A549 (cell line): ENCODE measurements around the gene BEST4. TPM values are rescaled to one million over a fixed set of nuclear protein-coding genes. Genes with fewer than 3 reads are reported as not detected.

Experiments used
- ATAC-seq, 2 experiments: fragments of 200-7000 bp in 1 of 2; fragments of >200 bp in 1 of 2; cut with Nextera tagmentation in 1 of 2; cut with Tn5 transposase in 1 of 2; 3 replicates each; pipeline versions ENCODE4 v1.8.0 to v1.9.1; 2018 to 2020; ENCODE audit warnings: mild to moderate bottlenecking in 1 of 2, moderate library complexity in 1 of 2
- CTCF ChIA-PET: fragments of 300-600 bp; sonication (Branson Sonifier 250); formaldehyde crosslinking; extraction: SDS; loops from one replicate; lab custom pipeline; 2021; ENCODE audit warnings: antibody characterized with exemption, inconsistent platforms; lab: Yijun Ruan, JAX
- POLR2A ChIA-PET: fragments of 350-600 bp; formaldehyde crosslinking; extraction: SDS; loops from one replicate; lab custom pipeline; 2021; ENCODE audit warnings: antibody characterized with exemption, inconsistent platforms; lab: Yijun Ruan, JAX
- DNase-seq, 2 experiments: peaks; one replicate each; pipeline versions ENCODE4 v3.0.0 to v3.0.0-alpha.2; 2011 to 2016; ENCODE audit warnings: low read depth in 1 of 2, low spot score in 1 of 2
- FAIRE-seq: peaks from 2 replicates; lab custom pipeline; 2011; peaks lifted over from hg19 to GRCh38; lab: Jason Lieb, UNC
- H3K27ac ChIP-seq, 2 experiments: fragments of >200 bp; sonication (Bioruptor Twin); formaldehyde crosslinking; 3 replicates each; pipeline ENCODE4 v1.5.1; 2016 to 2017
- H3K4me1 ChIP-seq: fragments of >200 bp; sonication (Bioruptor Twin); formaldehyde crosslinking; 3 replicates; pipeline ENCODE4 v1.6.1; 2016
- H3K4me2 ChIP-seq: fragments of >200 bp; sonication (Bioruptor Twin); formaldehyde crosslinking; 3 replicates; pipeline ENCODE4 v1.6.1; 2016
- H3K4me3 ChIP-seq: fragments of >200 bp; sonication (Bioruptor Twin); formaldehyde crosslinking; 3 replicates; pipeline ENCODE4 v1.5.1; 2016
- H3K9me3 ChIP-seq: fragments of >200 bp; sonication (Bioruptor Twin); formaldehyde crosslinking; 3 replicates; pipeline ENCODE4 v1.6.1; 2016
- CBX8 ChIP-seq: fragments of 200-600 bp; sonication (generic); IDR thresholded peaks from 2 replicates; pipeline ENCODE4 v1.6.1; 2016
- CHD2 ChIP-seq: fragments of 150-350 bp; IDR thresholded peaks from 2 replicates; pipeline ENCODE4 v1.6.1; 2014; ENCODE audit warnings: low read length; ENCODE audit not compliant: partially characterized antibody
- CHD4 ChIP-seq: fragments of 200-600 bp; sonication (generic); IDR thresholded peaks from 2 replicates; pipeline ENCODE4 v1.6.1; 2016; ENCODE audit warnings: antibody characterized with exemption, mild to moderate bottlenecking, borderline replicate concordance
- EHF ChIP-seq: fragments of 250-450 bp; sonication (Bioruptor Pico); IDR thresholded peaks from 2 replicates; pipeline ENCODE4 v1.5.0; 2020; ENCODE audit warnings: mild to moderate bottlenecking
- EHMT2 ChIP-seq: fragments of 200-600 bp; sonication (generic); IDR thresholded peaks from 2 replicates; pipeline ENCODE4 v1.6.1; 2016; ENCODE audit warnings: antibody characterized with exemption, low read depth, mild to moderate bottlenecking, moderate library complexity
- ESRRA ChIP-seq: fragments of 150-350 bp; IDR thresholded peaks from 2 replicates; pipeline ENCODE4 v1.6.1; 2014; ENCODE audit warnings: mild to moderate bottlenecking, low read length, borderline replicate concordance
- FOSB ChIP-seq: fragments of 250-450 bp; sonication (Bioruptor Pico); IDR thresholded peaks from 2 replicates; pipeline ENCODE4 v1.5.0; 2020; ENCODE audit warnings: mild to moderate bottlenecking, moderate library complexity
- HEYL ChIP-seq: fragments of 250-450 bp; sonication (Bioruptor Pico); IDR thresholded peaks from 2 replicates; pipeline ENCODE4 v1.8.0; 2021; ENCODE audit warnings: mild to moderate bottlenecking, moderate library complexity
- KDM1A ChIP-seq: fragments of 200-600 bp; sonication (generic); IDR thresholded peaks from 2 replicates; pipeline ENCODE4 v1.6.1; 2016; ENCODE audit warnings: low read depth, mild to moderate bottlenecking
- KDM5A ChIP-seq: fragments of 200-600 bp; sonication (generic); IDR thresholded peaks from 2 replicates; pipeline ENCODE4 v1.6.1; 2016; ENCODE audit warnings: antibody characterized with exemption, mild to moderate bottlenecking
- MAFK ChIP-seq: fragments of 450-650 bp; IDR thresholded peaks from 2 replicates; pipeline ENCODE4 v1.6.1; 2014; ENCODE audit not compliant: partially characterized antibody
- NFE2L2 ChIP-seq: fragments of 150-350 bp; conservative IDR thresholded peaks from 2 replicates; pipeline ENCODE4 v1.6.1; 2014; ENCODE audit warnings: low read length
- RARB ChIP-seq: fragments of 250-450 bp; sonication (Bioruptor Pico); IDR thresholded peaks from 2 replicates; pipeline ENCODE4 v1.8.0; 2021; ENCODE audit warnings: mild to moderate bottlenecking, moderate library complexity
- RFX5 ChIP-seq: fragments of 450-650 bp; IDR thresholded peaks from 2 replicates; pipeline ENCODE4 v1.7.1; 2014; ENCODE audit warnings: antibody characterized with exemption, mild to moderate bottlenecking, moderate library complexity
- SMC3 ChIP-seq: fragments of >200 bp; sonication (Bioruptor Twin); formaldehyde crosslinking; IDR thresholded peaks from 3 replicates; pipeline ENCODE4 v1.6.1; 2018; ENCODE audit warnings: inconsistent platforms
- SREBF2 ChIP-seq: fragments of 450-650 bp; IDR thresholded peaks from 2 replicates; pipeline ENCODE4 v1.6.1; 2014; ENCODE audit warnings: mild to moderate bottlenecking, moderate library complexity
- ZC3H11A ChIP-seq: fragments of 450-650 bp; IDR thresholded peaks from 2 replicates; pipeline ENCODE4 v1.6.1; 2014; ENCODE audit warnings: antibody characterized with exemption, mild to moderate bottlenecking
- ZFP36 ChIP-seq: fragments of 450-650 bp; IDR thresholded peaks from 2 replicates; pipeline ENCODE4 v1.6.1; 2014; ENCODE audit warnings: borderline replicate concordance; ENCODE audit not compliant: partially characterized antibody
- ZSCAN20 ChIP-seq: fragments of 250-450 bp; sonication (Bioruptor Pico); IDR thresholded peaks from 2 replicates; pipeline ENCODE4 v1.8.0; 2022; ENCODE audit warnings: mild to moderate bottlenecking, moderate library complexity
- WGBS: methylation state at CpG from one replicate; pipeline ENCODE4 v1.1.6; 2017; ENCODE audit errors: missing lambda C conversion rate; 5-methylcytosine and 5-hydroxymethylcytosine counted together
- polyA plus RNA-seq, 4 experiments: library from polyadenylated mRNA; depleted of rRNA in 3 of 4; stranded (reverse); fragments of >200 nt; fragmentation: RNase III in 1 of 4; extraction: RNeasy Plus Mini Kit Qiagen cat#74134 plus additional on column Dnase treatment in 1 of 4; gene quantifications; 2 replicates in 3 of 4; 3 replicates in 1 of 4; pipeline ENCODE4 v1.2.3, GENCODE V29; 2011 to 2017
- TF ChIP-seq, protein P1 (sequence below): fragments of >200 bp; sonication (Bioruptor Twin); formaldehyde crosslinking; IDR thresholded peaks from 3 replicates; pipeline ENCODE4 v1.6.1; 2016
- TF ChIP-seq, protein P2 (sequence below): IDR thresholded peaks from 2 replicates; pipeline ENCODE4 v1.6.1; 2012
- TF ChIP-seq, protein P3 (sequence below): fragments of 200-600 bp; sonication (generic); IDR thresholded peaks from 2 replicates; pipeline ENCODE4 v1.6.1; 2016; ENCODE audit warnings: antibody characterized with exemption, mild to moderate bottlenecking, moderate library complexity
- TF ChIP-seq, protein P4 (sequence below): fragments of >200 bp; sonication (Bioruptor Twin); formaldehyde crosslinking; IDR thresholded peaks from 3 replicates; pipeline ENCODE4 v1.5.1; 2016

The BEST4 gene
- polyA plus RNA-seq, 2 of the 4 experiments (the other 2 are of a cell fraction) = 0.08 to 0.09 TPM

DNA sequence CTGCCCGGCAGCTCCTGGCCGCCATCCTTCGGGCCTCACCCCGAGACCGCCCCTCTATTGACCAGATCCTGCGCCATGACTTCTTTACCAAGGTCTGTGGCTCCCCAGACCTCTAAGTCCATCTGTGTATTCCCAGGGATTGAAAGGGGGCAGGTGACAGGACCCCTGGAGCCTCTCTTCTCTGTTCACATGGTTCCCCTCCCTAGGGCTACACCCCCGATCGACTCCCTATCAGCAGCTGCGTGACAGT lies 15.0 kb upstream of the BEST4 start:
- Histone ChIP-seq H3K9me3 (no peaks in the 10 kb centered on the region), H3K4me1 (peaks cover 61% of the 10 kb centered on the region), H3K4me3 (no peak overlapping the region)
- POLR2A ChIA-PET = no interaction called here
- no peak for TF ChIP-seq MAFK
- TF ChIP-seq ZFP36 = no peak
- TF ChIP-seq ZC3H11A = no peak
- TF ChIP-seq RARB (CRISPR knock-in tag) = no peak
- TF ChIP-seq CBX8 = no peak
- TF ChIP-seq SREBF2 = no peak
- no peak for TF ChIP-seq ESRRA
- TF ChIP-seq, protein P1, sequence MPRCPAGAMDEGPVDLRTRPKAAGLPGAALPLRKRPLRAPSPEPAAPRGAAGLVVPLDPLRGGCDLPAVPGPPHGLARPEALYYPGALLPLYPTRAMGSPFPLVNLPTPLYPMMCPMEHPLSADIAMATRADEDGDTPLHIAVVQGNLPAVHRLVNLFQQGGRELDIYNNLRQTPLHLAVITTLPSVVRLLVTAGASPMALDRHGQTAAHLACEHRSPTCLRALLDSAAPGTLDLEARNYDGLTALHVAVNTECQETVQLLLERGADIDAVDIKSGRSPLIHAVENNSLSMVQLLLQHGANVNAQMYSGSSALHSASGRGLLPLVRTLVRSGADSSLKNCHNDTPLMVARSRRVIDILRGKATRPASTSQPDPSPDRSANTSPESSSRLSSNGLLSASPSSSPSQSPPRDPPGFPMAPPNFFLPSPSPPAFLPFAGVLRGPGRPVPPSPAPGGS = no peak
- no peak for TF ChIP-seq EHF (CRISPR knock-in tag)
- TF ChIP-seq EHMT2 = no peak
- TF ChIP-seq SMC3 = no peak
- TF ChIP-seq CHD4 = no peak
- no peak for TF ChIP-seq ZSCAN20 (CRISPR knock-in tag)
- TF ChIP-seq, protein P2, sequence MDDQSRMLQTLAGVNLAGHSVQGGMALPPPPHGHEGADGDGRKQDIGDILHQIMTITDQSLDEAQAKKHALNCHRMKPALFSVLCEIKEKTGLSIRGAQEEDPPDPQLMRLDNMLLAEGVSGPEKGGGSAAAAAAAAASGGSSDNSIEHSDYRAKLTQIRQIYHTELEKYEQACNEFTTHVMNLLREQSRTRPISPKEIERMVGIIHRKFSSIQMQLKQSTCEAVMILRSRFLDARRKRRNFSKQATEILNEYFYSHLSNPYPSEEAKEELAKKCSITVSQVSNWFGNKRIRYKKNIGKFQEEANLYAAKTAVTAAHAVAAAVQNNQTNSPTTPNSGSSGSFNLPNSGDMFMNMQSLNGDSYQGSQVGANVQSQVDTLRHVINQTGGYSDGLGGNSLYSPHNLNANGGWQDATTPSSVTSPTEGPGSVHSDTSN = no peak
- TF ChIP-seq, all 56 proteins: peak for 0
- CTCF ChIA-PET = interaction anchor here (1.2 to 3.9 kb wide), 3 partner anchors 10 to 16 kb away, joined by 3 to 9 read pairs (median 4); partner anchors contain the start of gene BEST4
- Histone ChIP-seq H3K27ac (peak overlapping the region in 1 of 2 experiments; percentile 91; a peak in 1 of 6 replicates), H3K4me2 (peak overlapping the region; percentile 96; the same call in 2 of the 3 replicates)
- 91% methylated on average over 6 of the region's 9 CpGs for WGBS
- no peak for DNase-seq
- no peak for FAIRE-seq
- no peak for ATAC-seq

DNA sequence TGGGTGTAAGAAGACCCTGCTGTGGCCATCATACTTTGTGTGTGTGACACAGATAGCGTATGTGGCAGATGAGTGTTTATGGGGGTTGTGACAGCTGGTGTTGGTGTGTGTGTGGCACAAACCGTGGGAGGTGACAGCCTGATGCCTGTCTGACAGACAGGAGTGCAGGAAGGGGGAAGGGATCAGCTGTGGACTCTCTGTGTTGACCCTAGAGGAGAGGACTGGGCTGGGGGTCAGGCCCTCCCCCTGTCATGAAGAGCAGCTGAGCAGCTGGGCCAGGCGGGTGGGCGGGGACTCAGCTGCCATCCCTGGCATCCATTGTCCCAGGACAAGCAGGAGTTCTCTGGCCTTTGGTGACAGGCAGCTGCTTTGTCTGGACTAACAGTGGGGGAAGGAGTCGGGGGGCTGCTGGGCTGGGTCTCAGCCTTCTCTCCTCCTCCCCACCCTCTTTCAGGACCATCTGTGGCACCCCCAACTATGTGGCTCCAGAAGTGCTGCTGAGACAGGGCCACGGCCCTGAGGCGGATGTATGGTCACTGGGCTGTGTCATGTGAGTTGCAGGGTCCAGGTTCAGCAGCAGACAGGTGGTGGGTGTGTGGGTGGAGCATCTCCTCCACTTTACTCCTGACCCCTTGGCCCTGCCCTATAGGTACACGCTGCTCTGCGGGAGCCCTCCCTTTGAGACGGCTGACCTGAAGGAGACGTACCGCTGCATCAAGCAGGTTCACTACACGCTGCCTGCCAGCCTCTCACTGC lies 14.5 kb upstream of the BEST4 start:
- 93% methylated on average over 9 of the region's 13 CpGs for WGBS
- ATAC-seq (no peak), DNase-seq (no peak), FAIRE-seq (no peak)
- Histone ChIP-seq H3K4me2 (peak overlapping the region; percentile 96), H3K4me1 (peaks cover 57% of the 10 kb centered on the region), H3K4me3 (peak overlapping the region; percentile 98), H3K27ac (peak overlapping the region in 1 of 2 experiments; percentile 91; a peak in 4 of 6 replicates), H3K9me3 (no peaks in the 10 kb centered on the region)
- ChIA-PET POLR2A (interaction anchor here (0.6 kb wide), 1 partner anchor 15 kb away, joined by 3 read pairs; no protein-coding TSS in a partner anchor), CTCF (interaction anchor here (1.2 to 3.9 kb wide), 3 partner anchors 9 to 15 kb away, joined by 3 to 9 read pairs (median 4); partner anchors contain the start of gene BEST4)
- TF ChIP-seq RARB (CRISPR knock-in tag) = no peak
- TF ChIP-seq ZSCAN20 (CRISPR knock-in tag) = no peak

DNA sequence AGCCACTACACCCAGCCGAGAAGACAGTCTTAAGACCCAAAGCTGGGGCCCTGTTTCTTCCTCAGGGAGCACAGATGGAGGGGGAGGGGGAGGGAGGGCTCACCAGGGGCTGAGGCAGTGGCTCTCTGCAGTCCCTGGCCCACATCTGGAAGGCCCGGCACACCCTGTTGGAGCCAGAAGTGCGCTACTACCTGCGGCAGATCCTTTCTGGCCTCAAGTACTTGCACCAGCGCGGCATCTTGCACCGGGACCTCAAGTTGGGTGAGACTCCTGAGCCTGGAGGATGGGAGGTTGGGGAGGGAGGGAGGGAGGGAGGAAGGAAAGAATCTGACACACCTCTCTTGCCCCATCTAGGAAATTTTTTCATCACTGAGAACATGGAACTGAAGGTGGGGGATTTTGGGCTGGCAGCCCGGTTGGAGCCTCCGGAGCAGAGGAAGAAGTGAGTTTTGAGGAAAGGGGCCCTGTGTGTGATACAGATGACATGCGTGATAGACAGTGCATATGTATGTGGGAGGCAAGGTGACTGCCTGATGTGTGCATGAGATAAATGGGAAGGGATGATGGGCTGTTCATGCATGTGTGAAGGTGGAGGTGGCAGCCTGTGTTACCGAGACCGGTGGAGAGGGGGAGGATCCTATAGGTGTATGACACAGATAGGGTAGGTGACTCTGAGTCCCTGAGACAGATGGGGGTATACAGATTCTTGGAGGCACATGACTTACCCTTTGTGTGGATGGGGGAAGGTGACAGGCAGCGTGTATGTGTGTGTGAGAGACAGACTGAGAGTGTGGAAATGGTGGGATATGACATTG lies 13.7 kb upstream of the BEST4 start:
- ChIA-PET CTCF (interaction anchor here (0.7 to 4.3 kb wide), 4 partner anchors 8 to 12 kb away, joined by 3 to 41 read pairs (median 4); no protein-coding TSS in a partner anchor), POLR2A (interaction anchor here (0.6 to 3.1 kb wide), 6 partner anchors 7 to 80 kb away, joined by 3 to 47 read pairs (median 28); partner anchors contain the start of gene BTBD19)
- H3K9me3 ChIP-seq = no peaks in the 10 kb centered on the region
- 71% methylated on average over 12 of the region's 13 CpGs for WGBS
- FAIRE-seq (no peak), ATAC-seq (no peak), DNase-seq (no peak)
- peak overlapping the region; percentile 98 for H3K4me3 ChIP-seq
- H3K27ac ChIP-seq = peak overlapping the region; percentile 41 to 91; a peak in 5 of 6 replicates
- peaks cover 49% of the 10 kb centered on the region for H3K4me1 ChIP-seq
- peak overlapping the region; percentile 96 for H3K4me2 ChIP-seq
- TF ChIP-seq NFE2L2 = no peak
- no peak for TF ChIP-seq HEYL (CRISPR knock-in tag)
- no peak for TF ChIP-seq SMC3
- TF ChIP-seq KDM5A = no peak
- TF ChIP-seq, protein P3, sequence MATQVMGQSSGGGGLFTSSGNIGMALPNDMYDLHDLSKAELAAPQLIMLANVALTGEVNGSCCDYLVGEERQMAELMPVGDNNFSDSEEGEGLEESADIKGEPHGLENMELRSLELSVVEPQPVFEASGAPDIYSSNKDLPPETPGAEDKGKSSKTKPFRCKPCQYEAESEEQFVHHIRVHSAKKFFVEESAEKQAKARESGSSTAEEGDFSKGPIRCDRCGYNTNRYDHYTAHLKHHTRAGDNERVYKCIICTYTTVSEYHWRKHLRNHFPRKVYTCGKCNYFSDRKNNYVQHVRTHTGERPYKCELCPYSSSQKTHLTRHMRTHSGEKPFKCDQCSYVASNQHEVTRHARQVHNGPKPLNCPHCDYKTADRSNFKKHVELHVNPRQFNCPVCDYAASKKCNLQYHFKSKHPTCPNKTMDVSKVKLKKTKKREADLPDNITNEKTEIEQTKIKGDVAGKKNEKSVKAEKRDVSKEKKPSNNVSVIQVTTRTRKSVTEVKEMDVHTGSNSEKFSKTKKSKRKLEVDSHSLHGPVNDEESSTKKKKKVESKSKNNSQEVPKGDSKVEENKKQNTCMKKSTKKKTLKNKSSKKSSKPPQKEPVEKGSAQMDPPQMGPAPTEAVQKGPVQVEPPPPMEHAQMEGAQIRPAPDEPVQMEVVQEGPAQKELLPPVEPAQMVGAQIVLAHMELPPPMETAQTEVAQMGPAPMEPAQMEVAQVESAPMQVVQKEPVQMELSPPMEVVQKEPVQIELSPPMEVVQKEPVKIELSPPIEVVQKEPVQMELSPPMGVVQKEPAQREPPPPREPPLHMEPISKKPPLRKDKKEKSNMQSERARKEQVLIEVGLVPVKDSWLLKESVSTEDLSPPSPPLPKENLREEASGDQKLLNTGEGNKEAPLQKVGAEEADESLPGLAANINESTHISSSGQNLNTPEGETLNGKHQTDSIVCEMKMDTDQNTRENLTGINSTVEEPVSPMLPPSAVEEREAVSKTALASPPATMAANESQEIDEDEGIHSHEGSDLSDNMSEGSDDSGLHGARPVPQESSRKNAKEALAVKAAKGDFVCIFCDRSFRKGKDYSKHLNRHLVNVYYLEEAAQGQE = no peak
- TF ChIP-seq SREBF2 = no peak
- no peak for TF ChIP-seq KDM1A
- no peak for TF ChIP-seq RFX5
- TF ChIP-seq, protein P4, sequence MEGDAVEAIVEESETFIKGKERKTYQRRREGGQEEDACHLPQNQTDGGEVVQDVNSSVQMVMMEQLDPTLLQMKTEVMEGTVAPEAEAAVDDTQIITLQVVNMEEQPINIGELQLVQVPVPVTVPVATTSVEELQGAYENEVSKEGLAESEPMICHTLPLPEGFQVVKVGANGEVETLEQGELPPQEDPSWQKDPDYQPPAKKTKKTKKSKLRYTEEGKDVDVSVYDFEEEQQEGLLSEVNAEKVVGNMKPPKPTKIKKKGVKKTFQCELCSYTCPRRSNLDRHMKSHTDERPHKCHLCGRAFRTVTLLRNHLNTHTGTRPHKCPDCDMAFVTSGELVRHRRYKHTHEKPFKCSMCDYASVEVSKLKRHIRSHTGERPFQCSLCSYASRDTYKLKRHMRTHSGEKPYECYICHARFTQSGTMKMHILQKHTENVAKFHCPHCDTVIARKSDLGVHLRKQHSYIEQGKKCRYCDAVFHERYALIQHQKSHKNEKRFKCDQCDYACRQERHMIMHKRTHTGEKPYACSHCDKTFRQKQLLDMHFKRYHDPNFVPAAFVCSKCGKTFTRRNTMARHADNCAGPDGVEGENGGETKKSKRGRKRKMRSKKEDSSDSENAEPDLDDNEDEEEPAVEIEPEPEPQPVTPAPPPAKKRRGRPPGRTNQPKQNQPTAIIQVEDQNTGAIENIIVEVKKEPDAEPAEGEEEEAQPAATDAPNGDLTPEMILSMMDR = no peak
- no peak for TF ChIP-seq FOSB (CRISPR knock-in tag)
- TF ChIP-seq CHD4 = no peak
- no peak for TF ChIP-seq CHD2
